GM12878 (cell line): ENCODE measurements around the gene GLI1. TPM values are rescaled to one million over a fixed set of nuclear protein-coding genes. Genes with fewer than 3 reads are reported as not detected.

Source experiments
- ATAC-seq: fragments of 200-7000 bp; cut with Tn5 transposase; 3 replicates; pipeline ENCODE4 v1.9.1; 2020; ENCODE audit warnings: mild to moderate bottlenecking, moderate library complexity
- BruUV-seq: library from RNA; stranded (reverse); fragments of 400-500 nt; replicated peaks from 2 replicates; lab custom pipeline; 2021; lab: Mats Ljungman, UMichigan
- CTCF ChIA-PET: fragments of 300-600 bp; sonication (Branson Sonifier 250); formaldehyde crosslinking; extraction: SDS; loops from one replicate; lab custom pipeline; 2021; ENCODE audit warnings: inconsistent platforms; lab: Yijun Ruan, JAX
- POLR2A ChIA-PET: fragments of 350-600 bp; formaldehyde crosslinking; extraction: SDS; loops from one replicate; lab custom pipeline; 2021; ENCODE audit warnings: inconsistent platforms; lab: Charles Lee
- RAD21 ChIA-PET: fragments of 300-600 bp; sonication (Branson Sonifier 250); formaldehyde crosslinking; loops from one replicate; lab custom pipeline; 2023; ENCODE audit warnings: antibody characterized with exemption; ENCODE audit not compliant: unreplicated experiment; lab: Charles Lee
- SMC1A ChIA-PET: fragments of 300-600 bp; sonication (Branson Sonifier 250); formaldehyde crosslinking; loops from one replicate; lab custom pipeline; 2023; ENCODE audit not compliant: unreplicated experiment, uncharacterized antibody; lab: Charles Lee
- DNase-seq: peaks from one replicate; pipeline ENCODE4 v3.0.0-alpha.2; 2011; ENCODE audit warnings: low read depth, low spot score
- FAIRE-seq: peaks from 3 replicates; lab custom pipeline; 2011; peaks lifted over from hg19 to GRCh38; lab: Jason Lieb, UNC
- H2AFZ ChIP-seq: 2 replicates; pipeline ENCODE4 v1.6.0; 2011; ENCODE audit warnings: low read depth, low read length, control low read depth; ENCODE audit not compliant: control insufficient read depth
- H3K27ac ChIP-seq: 2 replicates; pipeline ENCODE4 v1.5.1; 2011; ENCODE audit warnings: control low read depth; ENCODE audit not compliant: control insufficient read depth, insufficient read depth
- H3K27me3 ChIP-seq, 2 experiments: replicated peaks in 1 of 2; 2 replicates each; pipeline versions ENCODE4 v1.6.0 to v1.6.1; 2011; ENCODE audit warnings: low read length in 1 of 2; ENCODE audit not compliant: control insufficient read depth in 2 of 2, insufficient read depth in 2 of 2
- H3K36me3 ChIP-seq, 2 experiments: 2 replicates each; pipeline ENCODE4 v1.5.1; 2011; ENCODE audit warnings: low read length in 1 of 2; ENCODE audit not compliant: control insufficient read depth in 2 of 2, insufficient read depth in 2 of 2
- H3K4me1 ChIP-seq: 2 replicates; pipeline ENCODE4 v1.6.1; 2011; ENCODE audit warnings: mild to moderate bottlenecking, low read length, moderate library complexity, mixed read lengths; ENCODE audit not compliant: control insufficient read depth, insufficient read depth
- H3K4me2 ChIP-seq: 2 replicates; pipeline ENCODE4 v1.6.0; 2011; ENCODE audit warnings: control low read depth; ENCODE audit not compliant: control insufficient read depth, insufficient read depth
- H3K4me3 ChIP-seq: fragments of 200-600 bp; sonication (generic); 2 replicates; pipeline ENCODE4 v1.5.1; 2016
- H3K79me2 ChIP-seq: 2 replicates; pipeline ENCODE4 v1.6.0; 2011; ENCODE audit warnings: low read length; ENCODE audit not compliant: control insufficient read depth, insufficient read depth
- H3K9ac ChIP-seq: 2 replicates; pipeline ENCODE4 v1.8.0; 2011; ENCODE audit warnings: low read length, control low read depth, mixed read lengths; ENCODE audit not compliant: control insufficient read depth, insufficient read depth
- H3K9me3 ChIP-seq: replicated peaks from 3 replicates; pipeline ENCODE4 v1.5.1; 2011; ENCODE audit warnings: mild to moderate bottlenecking, low read length; ENCODE audit not compliant: control insufficient read depth, insufficient read depth
- H4K20me1 ChIP-seq: 2 replicates; pipeline ENCODE4 v1.6.0; 2011; ENCODE audit not compliant: control insufficient read depth, insufficient read depth
- CBFB ChIP-seq: IDR thresholded peaks from 2 replicates; pipeline ENCODE4 v1.6.1; 2016; ENCODE audit warnings: antibody characterized with exemption, low read depth
- EZH2 ChIP-seq: IDR thresholded peaks from 2 replicates; pipeline ENCODE4 v1.6.1; 2012; ENCODE audit warnings: low read depth, mild to moderate bottlenecking, control low read depth, inconsistent platforms, low read length, borderline replicate concordance; ENCODE audit not compliant: control insufficient read depth
- MTA3 ChIP-seq: IDR thresholded peaks from 2 replicates; pipeline ENCODE4 v1.6.1; 2012; ENCODE audit warnings: low read length, inconsistent platforms, borderline replicate concordance
- PBX3 ChIP-seq: IDR thresholded peaks from 2 replicates; pipeline ENCODE4 v1.6.1; 2011; ENCODE audit warnings: mild to moderate bottlenecking, low read depth, low read length, moderate library complexity; ENCODE audit not compliant: insufficient replicate concordance
- POLR2A ChIP-seq: IDR thresholded peaks from 2 replicates; pipeline ENCODE4 v1.6.1; 2011; ENCODE audit warnings: low read depth, mild to moderate bottlenecking, low read length
- RBBP5 ChIP-seq: fragments of 200-600 bp; sonication (generic); conservative IDR thresholded peaks from 2 replicates; pipeline ENCODE4 v1.6.1; 2016
- RELB ChIP-seq: fragments of 450-650 bp; IDR thresholded peaks from 2 replicates; pipeline ENCODE4 v1.6.1; 2017; ENCODE audit warnings: low read depth, mild to moderate bottlenecking, moderate library complexity
- TCF3 ChIP-seq: IDR thresholded peaks from 2 replicates; pipeline ENCODE4 v1.6.1; 2012; ENCODE audit warnings: low read depth, mild to moderate bottlenecking, low read length, borderline replicate concordance; ENCODE audit not compliant: insufficient read depth
- WGBS: methylation state at CpG from one replicate; pipeline ENCODE4 v1.1.6; 2016; ENCODE audit warnings: low lambda C conversion rate; ENCODE audit not compliant: insufficient replicate concordance, insufficient coverage; ENCODE audit errors: missing lambda C conversion rate; 5-methylcytosine and 5-hydroxymethylcytosine counted together
- in situ Hi-C: fragments of 300-500 bp; cut with MboI; formaldehyde crosslinking; loops from 9 replicates; pipeline ENCODE4 v1.14.3; 2018; ENCODE audit warnings: mixed read lengths
- intact Hi-C: fragments of 100-400 bp; cut with micrococcal nuclease; formaldehyde crosslinking; loops from one replicate; pipeline ENCODE4 v1.14.2; 2022; ENCODE audit not compliant: unreplicated experiment
- polyA plus RNA-seq, 11 experiments: library from polyadenylated mRNA; depleted of rRNA in 4 of 11; unstranded in 6 of 11; stranded (reverse) in 5 of 11; fragments of >200 nt; fragmentation: Nextera tagmentation in 4 of 11; fragmentation: Illumina TruSeq in 1 of 11; extraction: Ambion mirVana in 4 of 11; extraction: Trizol in 1 of 11; gene quantifications; 1 replicate in 1 of 11; 2 replicates in 10 of 11; pipeline versions ENCODE4 v1.2.1 to v1.2.3, GENCODE V29; 2011 to 2016; ENCODE audit warnings: inconsistent platforms in 2 of 11, missing spikeins in 2 of 11, low read depth in 1 of 11
- total RNA-seq, 4 experiments: library from RNA; depleted of rRNA in 3 of 4; stranded (reverse); fragments of >200 nt in 3 of 4; fragmentation: Illumina TruSeq in 1 of 4; extraction: Trizol in 1 of 4; gene quantifications; 2 replicates each; pipeline versions ENCODE4 v1.2.1 to v1.2.3, GENCODE V29; 2013 to 2021

Gene GLI1
- total and polyA plus RNA-seq, 10 of the 15 experiments (the other 5 are each of a cell fraction or from before 2014, with no cell fraction given), result 0.27 to 1.2 (median 0.49) TPM

GRCh38 chr12:57498132-57498502 lies 38.5 kb downstream of the GLI1 start:
- ChIA-PET POLR2A (interaction anchor here (1.7 kb wide), 1 partner anchor 26 kb away, joined by 4 read pairs; no protein-coding TSS in a partner anchor), SMC1A (no interaction called here), CTCF (no interaction called here), RAD21 (no interaction called here)
- Histone ChIP-seq H3K4me1 (no peaks in the 10 kb centered on the region), H4K20me1 (no peaks in the 10 kb centered on the region), H3K36me3 (peaks cover 8 to 17% of the 10 kb centered on the region in 2 experiments), H3K4me3 (no peak overlapping the region), H3K9me3 (no peaks in the 10 kb centered on the region), H2AFZ (no peak overlapping the region), H3K79me2 (no peaks in the 10 kb centered on the region), H3K27ac (no peak overlapping the region), H3K4me2 (no peak overlapping the region), H3K9ac (no peak overlapping the region), H3K27me3 (no peaks in the 10 kb centered on the region)
- intact Hi-C loops, result no loop called here
- in situ Hi-C loops, result no loop called here
- TF ChIP-seq TCF3 (no peak), MTA3 (no peak), RELB (no peak), POLR2A (0 out of 2 replicates have a peak, but pooled peaks have one; percentile 43), EZH2 (no peak), CBFB (no peak), RBBP5 (no peak), PBX3 (no peak)
- BruUV-seq, result no TSS peak
- 98% methylated on average over 9 of the region's 9 CpGs for WGBS
- DNase-seq, result no peak
- FAIRE-seq, result no peak
- no peak for ATAC-seq
